ENCODE data around the gene ATG5.
"Not testable (repeated sequence)": the region's sequence is repeated elsewhere in the genome, so short reads cannot be mapped to it uniquely, and the experiment has no call there.

Gene ATG5

DNA sequence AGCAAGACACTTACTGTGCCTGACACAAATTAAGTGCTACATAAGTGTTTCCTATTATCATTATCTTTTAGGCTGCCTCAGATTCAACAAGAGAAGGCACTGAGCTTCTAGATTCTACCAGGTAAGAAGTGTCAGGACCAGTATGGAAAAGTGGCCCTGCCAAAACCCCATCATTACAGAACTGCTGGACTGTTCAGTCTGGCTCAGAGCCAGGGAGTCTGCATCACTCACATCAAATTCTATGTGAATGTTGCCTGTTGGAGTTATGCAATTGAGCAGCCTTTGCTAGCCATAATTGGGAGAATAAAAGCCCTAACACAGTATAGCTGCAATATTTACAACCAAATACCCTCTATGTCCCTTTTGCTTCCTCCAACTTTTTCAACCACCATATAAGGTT, 70.9 kb downstream of the ATG5 start:
- Histone ChIP-seq H3K4me1 (ENCODE audit: control insufficient read depth, insufficient read depth, low read length) (peaks cover 57% of the 10 kb centered on the region), H3K36me3 (ENCODE audit: insufficient read depth, low read length) (no peaks in the 10 kb centered on the region), H3K4me3 (ENCODE audit: low read length) (no peak overlapping the region), H3K27me3 (ENCODE audit: control insufficient read depth, insufficient read depth, low read length) (no peaks in the 10 kb centered on the region), H3K4me2 (ENCODE audit: low read length) (peak overlapping the region; percentile 1), H3K9ac (ENCODE audit: low read depth, low read length) (no peak overlapping the region), H3K9me3 (replicated peaks; ENCODE audit: low read length) (no peaks in the 10 kb centered on the region)

DNA sequence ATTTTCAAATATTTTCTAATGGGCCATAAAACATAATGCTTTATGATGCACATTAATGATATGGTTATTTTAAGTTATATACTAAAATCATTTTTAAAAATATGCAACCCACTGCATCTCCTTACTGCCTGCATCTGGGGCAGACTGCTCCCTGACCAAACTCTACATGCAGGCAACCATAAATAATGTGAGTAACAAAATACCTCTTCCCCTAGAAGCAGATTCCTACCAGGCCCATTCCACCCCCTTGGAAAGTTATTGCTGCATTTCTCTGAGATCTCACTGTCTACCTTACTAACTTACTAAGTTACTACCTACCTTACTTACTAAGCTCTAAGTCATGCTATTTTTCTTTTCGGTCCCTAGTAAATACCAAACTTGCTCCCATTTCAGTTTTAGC, 71.8 kb downstream of the ATG5 start:
- H3K9me3 ChIP-seq (replicated peaks; ENCODE audit: low read length), result no peaks in the 10 kb centered on the region
- peak overlapping the region; percentile 40 for H3K9ac ChIP-seq (ENCODE audit: low read depth, low read length)
- H3K4me1 ChIP-seq (ENCODE audit: control insufficient read depth, insufficient read depth, low read length), result peaks cover 57% of the 10 kb centered on the region
- peak overlapping the region; percentile 28 for H3K4me3 ChIP-seq (ENCODE audit: low read length)
- no peaks in the 10 kb centered on the region for H3K27me3 ChIP-seq (ENCODE audit: control insufficient read depth, insufficient read depth, low read length)
- H3K36me3 ChIP-seq (ENCODE audit: insufficient read depth, low read length), result no peaks in the 10 kb centered on the region
- H3K4me2 ChIP-seq (ENCODE audit: low read length), result peak overlapping the region; percentile 74

DNA sequence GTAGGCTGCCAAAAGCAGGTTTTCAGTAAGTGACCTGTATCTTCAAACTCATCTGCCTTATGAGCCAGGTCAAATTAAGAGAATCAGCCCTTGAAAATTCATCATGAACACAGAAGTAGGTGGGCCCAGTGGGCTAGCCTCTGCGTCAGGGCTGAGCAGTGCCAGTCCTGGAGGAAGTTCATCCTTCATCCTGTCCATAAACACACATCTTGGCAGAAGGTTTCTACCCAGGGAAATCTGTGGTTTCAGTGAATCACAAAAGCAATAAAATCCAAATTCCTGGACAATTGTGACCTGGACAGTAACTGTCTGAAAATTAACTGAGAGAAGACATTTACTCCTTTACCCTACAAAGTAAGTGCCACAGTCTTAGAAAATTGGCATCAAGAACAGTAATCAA, 72.4 kb downstream of the ATG5 start:
- Histone ChIP-seq H3K4me2 (ENCODE audit: low read length) (peak overlapping the region; percentile 74), H3K9me3 (replicated peaks; ENCODE audit: low read length) (no peaks in the 10 kb centered on the region), H3K27me3 (ENCODE audit: control insufficient read depth, insufficient read depth, low read length) (no peaks in the 10 kb centered on the region), H3K4me3 (ENCODE audit: low read length) (peak overlapping the region; percentile 28), H3K36me3 (ENCODE audit: insufficient read depth, low read length) (no peaks in the 10 kb centered on the region), H3K9ac (ENCODE audit: low read depth, low read length) (peak overlapping the region; percentile 40), H3K4me1 (ENCODE audit: control insufficient read depth, insufficient read depth, low read length) (peaks cover 57% of the 10 kb centered on the region)

DNA sequence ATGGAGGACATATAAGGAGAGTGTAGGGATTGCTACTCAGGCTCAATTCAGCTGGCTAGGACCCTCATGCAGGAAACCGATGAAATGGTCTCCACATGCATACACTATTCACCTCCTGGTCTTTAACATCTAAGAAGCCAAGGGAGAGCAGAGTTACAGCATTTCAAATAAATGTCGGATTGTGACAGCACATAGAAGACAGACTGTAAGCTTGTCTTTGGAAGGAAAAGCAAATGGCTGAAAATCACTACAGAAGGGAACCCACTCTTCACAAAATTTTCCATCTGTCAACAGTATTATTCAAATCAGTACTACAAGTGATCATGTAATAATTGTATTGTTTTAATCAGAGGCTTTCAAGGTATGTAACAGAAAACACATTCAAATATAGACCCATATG, 72.9 kb downstream of the ATG5 start:
- Histone ChIP-seq H3K4me1 (ENCODE audit: control insufficient read depth, insufficient read depth, low read length) (peaks cover 57% of the 10 kb centered on the region), H3K4me3 (ENCODE audit: low read length) (no peak overlapping the region), H3K27me3 (ENCODE audit: control insufficient read depth, insufficient read depth, low read length) (no peaks in the 10 kb centered on the region), H3K9ac (ENCODE audit: low read depth, low read length) (peak overlapping the region; percentile 15), H3K36me3 (ENCODE audit: insufficient read depth, low read length) (peaks cover 4% of the 10 kb centered on the region), H3K4me2 (ENCODE audit: low read length) (peak overlapping the region; percentile 55), H3K9me3 (replicated peaks; ENCODE audit: low read length) (no peaks in the 10 kb centered on the region)

DNA sequence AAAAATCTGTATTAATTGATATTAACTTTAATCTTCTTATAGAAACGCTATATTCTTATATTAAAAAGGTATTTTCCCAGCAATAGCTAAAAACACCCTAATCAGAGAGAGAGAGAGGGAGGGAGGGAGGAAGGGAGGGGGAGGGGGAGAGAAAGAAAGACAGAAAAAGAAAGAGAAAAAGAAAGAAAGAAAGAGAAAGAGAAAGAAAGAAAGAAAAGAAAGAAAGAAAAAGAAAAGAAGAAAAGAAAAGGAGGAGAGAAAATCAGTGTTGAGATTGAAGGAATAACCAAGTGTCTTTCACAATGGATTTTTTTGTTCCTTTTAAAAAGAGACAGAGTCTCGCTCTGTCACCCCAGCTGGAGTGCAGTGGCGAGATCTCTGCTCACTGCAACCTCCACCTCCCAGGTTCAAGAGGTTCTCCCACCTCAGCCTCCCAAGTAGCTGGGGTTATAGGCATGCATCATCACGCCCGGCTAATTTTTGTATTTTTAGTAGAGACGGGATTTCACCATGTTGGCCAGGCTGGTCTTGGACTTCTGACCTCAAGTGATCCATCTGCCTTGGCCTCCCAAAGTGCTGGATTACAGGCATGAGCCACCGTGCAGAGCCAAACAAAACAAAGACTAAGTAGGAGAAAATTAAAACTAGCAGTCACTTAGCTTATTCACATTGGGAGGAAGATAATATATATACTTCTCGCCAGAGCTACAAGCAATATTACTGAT, 73.9 kb downstream of the ATG5 start:
- not testable (repeated sequence) for H3K9ac ChIP-seq (ENCODE audit: low read depth, low read length); H3K9me3 ChIP-seq (replicated peaks; ENCODE audit: low read length); H3K4me3 ChIP-seq (ENCODE audit: low read length); H3K27me3 ChIP-seq (ENCODE audit: control insufficient read depth, insufficient read depth, low read length)
- Histone ChIP-seq H3K4me1 (ENCODE audit: control insufficient read depth, insufficient read depth, low read length) (peaks cover 57% of the 10 kb centered on the region), H3K36me3 (ENCODE audit: insufficient read depth, low read length) (peaks cover 11% of the 10 kb centered on the region), H3K4me2 (ENCODE audit: low read length) (peak overlapping the region; percentile 55)

DNA sequence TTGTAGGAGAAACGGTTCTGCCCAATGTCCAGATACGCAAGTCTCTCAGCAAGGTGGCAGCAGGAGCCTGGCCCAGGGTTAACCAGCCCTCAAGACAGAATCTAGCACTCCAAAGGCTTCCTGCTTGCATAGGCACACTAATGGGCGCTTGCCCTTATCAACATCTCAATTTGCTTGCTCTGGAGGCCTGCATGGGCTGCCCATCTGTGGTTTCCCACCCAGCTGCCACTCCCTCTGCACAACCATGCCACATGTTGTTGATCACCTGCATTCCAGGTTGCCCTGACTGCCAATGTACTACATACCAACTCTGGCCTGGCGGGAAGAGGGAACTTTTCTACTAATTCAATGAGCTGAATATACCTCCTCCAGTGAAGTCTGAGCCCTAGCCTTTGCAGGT, 74.6 kb downstream of the ATG5 start:
- H3K9me3 ChIP-seq (replicated peaks; ENCODE audit: low read length), result no peaks in the 10 kb centered on the region
- no peak overlapping the region for H3K4me3 ChIP-seq (ENCODE audit: low read length)
- no peaks in the 10 kb centered on the region for H3K27me3 ChIP-seq (ENCODE audit: control insufficient read depth, insufficient read depth, low read length)
- H3K36me3 ChIP-seq (ENCODE audit: insufficient read depth, low read length), result peaks cover 11% of the 10 kb centered on the region
- no peak overlapping the region for H3K9ac ChIP-seq (ENCODE audit: low read depth, low read length)
- H3K4me1 ChIP-seq (ENCODE audit: control insufficient read depth, insufficient read depth, low read length), result peaks cover 50% of the 10 kb centered on the region
- no peak overlapping the region for H3K4me2 ChIP-seq (ENCODE audit: low read length)

DNA sequence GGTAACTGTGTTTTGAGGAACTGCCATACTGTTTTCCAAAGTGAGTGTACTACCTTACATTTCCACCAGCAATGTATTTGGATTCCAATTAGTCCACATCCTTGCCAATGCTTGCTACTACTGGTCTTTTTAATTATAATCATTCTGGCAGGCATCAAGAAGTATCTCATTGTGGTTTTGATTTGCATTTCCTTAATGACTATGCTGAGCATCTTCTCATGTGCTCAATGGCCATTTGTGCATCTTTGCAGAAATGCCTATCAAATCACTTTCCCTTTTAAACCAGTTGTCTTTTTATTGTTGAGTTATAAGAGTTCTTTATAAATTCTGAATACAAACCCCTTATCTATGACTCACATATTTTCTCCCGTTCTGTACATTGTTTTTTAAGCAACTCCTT, 75.9 kb downstream of the ATG5 start:
- Histone ChIP-seq H3K27me3 (ENCODE audit: control insufficient read depth, insufficient read depth, low read length) (no peaks in the 10 kb centered on the region), H3K4me2 (ENCODE audit: low read length) (no peak overlapping the region), H3K36me3 (ENCODE audit: insufficient read depth, low read length) (peaks cover 14% of the 10 kb centered on the region), H3K4me1 (ENCODE audit: control insufficient read depth, insufficient read depth, low read length) (peaks cover 41% of the 10 kb centered on the region), H3K4me3 (ENCODE audit: low read length) (no peak overlapping the region), H3K9ac (ENCODE audit: low read depth, low read length) (no peak overlapping the region), H3K9me3 (replicated peaks; ENCODE audit: low read length) (no peaks in the 10 kb centered on the region)

DNA sequence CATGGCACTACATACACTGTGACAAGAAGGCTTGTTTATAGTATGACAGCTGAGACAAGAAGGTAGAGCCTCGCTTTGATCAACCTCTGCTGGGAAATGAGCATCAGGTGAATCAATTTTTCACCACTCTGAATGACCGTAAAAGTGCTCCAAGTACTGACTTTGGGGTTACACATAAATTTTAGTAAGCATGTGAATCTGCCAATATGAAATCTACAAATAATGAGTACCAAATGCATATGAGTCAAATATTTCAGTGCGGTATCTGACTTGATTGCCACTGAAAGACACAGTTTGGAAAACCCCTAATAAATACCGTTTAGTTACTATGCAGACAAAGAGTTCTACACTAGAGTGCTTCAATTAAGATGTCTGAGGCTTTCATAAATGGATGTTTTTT, 77.8 kb downstream of the ATG5 start:
- Histone ChIP-seq H3K4me3 (ENCODE audit: low read length) (no peak overlapping the region), H3K9me3 (replicated peaks; ENCODE audit: low read length) (no peaks in the 10 kb centered on the region), H3K27me3 (ENCODE audit: control insufficient read depth, insufficient read depth, low read length) (no peaks in the 10 kb centered on the region), H3K9ac (ENCODE audit: low read depth, low read length) (no peak overlapping the region), H3K36me3 (ENCODE audit: insufficient read depth, low read length) (peaks cover 14% of the 10 kb centered on the region), H3K4me2 (ENCODE audit: low read length) (peak overlapping the region; percentile 1), H3K4me1 (ENCODE audit: control insufficient read depth, insufficient read depth, low read length) (peaks cover 22% of the 10 kb centered on the region)

DNA sequence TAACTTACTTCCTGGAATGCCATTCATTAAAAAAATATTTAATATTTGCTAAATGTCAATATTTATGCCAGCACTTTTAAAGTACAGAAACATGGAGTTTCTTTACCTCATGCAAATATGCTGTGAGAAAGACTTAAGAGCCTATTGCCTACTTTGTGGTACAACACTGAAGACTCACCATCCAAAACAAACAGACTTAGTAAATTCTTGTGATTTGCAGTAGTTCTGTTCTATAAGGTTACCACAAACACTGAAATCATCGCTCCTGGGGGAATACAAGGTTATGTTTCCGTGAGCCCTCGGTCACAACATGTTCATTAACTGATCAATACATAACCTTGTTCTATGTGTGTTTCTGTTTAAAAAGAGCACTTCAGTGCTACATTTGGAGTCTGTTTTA, 78.3 kb downstream of the ATG5 start:
- no peaks in the 10 kb centered on the region for H3K9me3 ChIP-seq (replicated peaks; ENCODE audit: low read length)
- H3K36me3 ChIP-seq (ENCODE audit: insufficient read depth, low read length), result peaks cover 14% of the 10 kb centered on the region
- peak overlapping the region; percentile 1 for H3K4me2 ChIP-seq (ENCODE audit: low read length)
- H3K4me1 ChIP-seq (ENCODE audit: control insufficient read depth, insufficient read depth, low read length), result peaks cover 18% of the 10 kb centered on the region
- H3K9ac ChIP-seq (ENCODE audit: low read depth, low read length), result no peak overlapping the region
- no peaks in the 10 kb centered on the region for H3K27me3 ChIP-seq (ENCODE audit: control insufficient read depth, insufficient read depth, low read length)
- no peak overlapping the region for H3K4me3 ChIP-seq (ENCODE audit: low read length)

DNA sequence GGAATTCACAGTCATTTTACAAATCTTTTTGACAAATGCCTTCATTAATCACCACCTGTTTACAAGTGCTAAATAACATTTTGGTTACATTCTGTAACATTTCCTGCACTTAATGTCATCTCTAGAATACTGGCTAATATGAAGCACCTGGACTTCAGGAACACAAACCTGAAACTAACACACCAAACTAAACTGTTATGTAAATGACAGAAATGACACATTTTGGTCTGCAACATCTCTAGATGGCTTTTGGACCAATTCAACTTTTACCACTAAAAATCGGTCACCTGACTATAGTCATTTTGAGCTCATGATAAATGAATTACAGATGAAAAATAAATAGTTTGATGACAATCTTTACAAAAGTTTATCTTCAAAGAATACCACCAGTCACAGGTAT, 80.6 kb downstream of the ATG5 start:
- Histone ChIP-seq H3K4me2 (ENCODE audit: low read length) (no peak overlapping the region), H3K4me1 (ENCODE audit: control insufficient read depth, insufficient read depth, low read length) (peaks cover 11% of the 10 kb centered on the region), H3K9me3 (replicated peaks; ENCODE audit: low read length) (no peaks in the 10 kb centered on the region), H3K36me3 (ENCODE audit: insufficient read depth, low read length) (peaks cover 14% of the 10 kb centered on the region), H3K9ac (ENCODE audit: low read depth, low read length) (no peak overlapping the region), H3K4me3 (ENCODE audit: low read length) (no peak overlapping the region), H3K27me3 (ENCODE audit: control insufficient read depth, insufficient read depth, low read length) (no peaks in the 10 kb centered on the region)

DNA sequence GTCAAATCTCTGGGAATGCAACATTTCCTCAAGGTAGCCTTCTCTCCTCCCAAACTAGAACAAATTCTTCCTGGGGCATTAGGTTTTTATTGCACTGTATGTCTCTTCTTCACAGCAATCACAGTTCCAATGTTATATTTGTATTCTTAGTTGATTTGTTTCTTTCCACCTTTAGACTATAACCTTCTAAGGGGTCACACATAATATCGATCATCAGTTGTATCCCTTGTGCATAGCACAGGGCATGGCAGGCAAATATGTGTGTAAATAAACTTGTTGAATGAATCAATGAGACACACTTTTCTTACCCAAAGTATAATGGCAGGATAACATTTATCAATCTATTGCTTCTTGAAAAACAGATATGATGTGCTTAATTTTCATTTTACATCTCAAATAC, 81.0 kb downstream of the ATG5 start:
- Histone ChIP-seq H3K4me3 (ENCODE audit: low read length) (no peak overlapping the region), H3K4me1 (ENCODE audit: control insufficient read depth, insufficient read depth, low read length) (peaks cover 11% of the 10 kb centered on the region), H3K27me3 (ENCODE audit: control insufficient read depth, insufficient read depth, low read length) (no peaks in the 10 kb centered on the region), H3K36me3 (ENCODE audit: insufficient read depth, low read length) (peaks cover 14% of the 10 kb centered on the region), H3K4me2 (ENCODE audit: low read length) (no peak overlapping the region), H3K9ac (ENCODE audit: low read depth, low read length) (no peak overlapping the region), H3K9me3 (replicated peaks; ENCODE audit: low read length) (no peaks in the 10 kb centered on the region)

DNA sequence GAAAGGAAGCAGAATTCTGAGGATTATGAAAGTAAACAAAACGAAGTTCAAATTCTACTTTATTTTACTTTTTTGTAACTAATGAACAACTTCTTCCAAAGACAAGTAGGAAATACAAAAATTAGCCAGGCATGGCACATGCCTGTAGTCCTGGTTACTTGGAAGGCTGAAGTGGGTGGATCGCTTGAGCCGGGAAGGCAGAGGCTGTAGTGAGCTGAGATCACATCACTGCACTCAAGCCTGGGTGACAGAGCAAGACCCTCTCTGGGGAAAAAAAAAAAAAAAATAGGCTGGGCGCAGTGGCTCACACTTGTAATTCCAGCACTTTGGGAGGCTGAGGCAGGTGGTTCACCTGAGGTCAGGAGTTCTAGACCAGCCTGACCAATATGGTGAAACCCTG, 82.3 kb downstream of the ATG5 start:
- H3K4me3 ChIP-seq (ENCODE audit: low read length), result no peak overlapping the region
- peaks cover 14% of the 10 kb centered on the region for H3K36me3 ChIP-seq (ENCODE audit: insufficient read depth, low read length)
- no peak overlapping the region for H3K4me2 ChIP-seq (ENCODE audit: low read length)
- no peaks in the 10 kb centered on the region for H3K9me3 ChIP-seq (replicated peaks; ENCODE audit: low read length)
- peaks cover 11% of the 10 kb centered on the region for H3K4me1 ChIP-seq (ENCODE audit: control insufficient read depth, insufficient read depth, low read length)
- H3K27me3 ChIP-seq (ENCODE audit: control insufficient read depth, insufficient read depth, low read length), result no peaks in the 10 kb centered on the region
- no peak overlapping the region for H3K9ac ChIP-seq (ENCODE audit: low read depth, low read length)

Measured in skeletal muscle satellite cell (primary cell).